ENCODE data around the gene MYH10. TPM values are rescaled to one million over a fixed set of nuclear protein-coding genes. Genes with fewer than 3 reads are reported as not detected.
A peak's percentile ranks its signal among the peaks of the same experiment; 100 is the strongest.

The MYH10 gene
- total RNA-seq, 1 donor from 2014 or later, result 378 TPM

DNA sequence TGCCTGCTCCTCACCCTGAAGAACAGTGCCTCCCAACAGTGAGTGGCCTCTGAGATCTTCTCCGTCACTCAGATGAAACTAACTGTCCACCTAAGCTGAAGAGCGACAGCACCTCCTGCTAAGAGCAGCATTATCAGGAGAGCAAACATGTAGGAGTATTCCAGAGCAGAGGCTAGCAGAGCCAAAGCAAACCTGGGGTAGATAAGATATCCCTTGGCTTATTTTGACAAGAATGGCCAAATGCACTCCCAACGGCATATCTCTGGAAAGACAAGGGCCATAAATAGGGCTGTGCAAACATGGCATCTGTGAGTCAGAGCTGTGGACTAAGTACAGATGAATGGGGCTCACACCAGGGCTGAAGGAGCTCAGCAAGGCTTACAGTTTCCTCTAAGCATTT, 98.5 kb downstream of the MYH10 start:
- Histone ChIP-seq H3K27ac (peak overlapping the region; percentile 75 to 78), H3K36me3 (peaks cover 56 to 90% of the 10 kb centered on the region in 2 donors), H3K4me1 (peaks cover 23 to 66% of the 10 kb centered on the region in 2 donors), H3K9me3 (no peaks in the 10 kb centered on the region), H3K4me3 (no peak overlapping the region), H3K27me3 (no peaks in the 10 kb centered on the region)
- no peak for DNase-seq (ENCODE audit: low spot score in 2 of 2)
- TF ChIP-seq, protein P1, sequence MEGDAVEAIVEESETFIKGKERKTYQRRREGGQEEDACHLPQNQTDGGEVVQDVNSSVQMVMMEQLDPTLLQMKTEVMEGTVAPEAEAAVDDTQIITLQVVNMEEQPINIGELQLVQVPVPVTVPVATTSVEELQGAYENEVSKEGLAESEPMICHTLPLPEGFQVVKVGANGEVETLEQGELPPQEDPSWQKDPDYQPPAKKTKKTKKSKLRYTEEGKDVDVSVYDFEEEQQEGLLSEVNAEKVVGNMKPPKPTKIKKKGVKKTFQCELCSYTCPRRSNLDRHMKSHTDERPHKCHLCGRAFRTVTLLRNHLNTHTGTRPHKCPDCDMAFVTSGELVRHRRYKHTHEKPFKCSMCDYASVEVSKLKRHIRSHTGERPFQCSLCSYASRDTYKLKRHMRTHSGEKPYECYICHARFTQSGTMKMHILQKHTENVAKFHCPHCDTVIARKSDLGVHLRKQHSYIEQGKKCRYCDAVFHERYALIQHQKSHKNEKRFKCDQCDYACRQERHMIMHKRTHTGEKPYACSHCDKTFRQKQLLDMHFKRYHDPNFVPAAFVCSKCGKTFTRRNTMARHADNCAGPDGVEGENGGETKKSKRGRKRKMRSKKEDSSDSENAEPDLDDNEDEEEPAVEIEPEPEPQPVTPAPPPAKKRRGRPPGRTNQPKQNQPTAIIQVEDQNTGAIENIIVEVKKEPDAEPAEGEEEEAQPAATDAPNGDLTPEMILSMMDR (IDR thresholded peaks at IDR 0.05), result no peak
- intact Hi-C loops (cut with DNase I), result no loop called here

GRCh38 chr17:8522577-8522976, 107.9 kb downstream of the MYH10 start:
- no peak for DNase-seq (ENCODE audit: low spot score in 2 of 2)
- Histone ChIP-seq H3K9me3 (no peaks in the 10 kb centered on the region), H3K27ac (peak overlapping the region; percentile 51 to 52), H3K4me3 (no peak overlapping the region), H3K27me3 (no peaks in the 10 kb centered on the region), H3K4me1 (peaks cover 9 to 45% of the 10 kb centered on the region in 2 donors), H3K36me3 (peaks cover 71 to 75% of the 10 kb centered on the region in 2 donors)
- intact Hi-C loops (cut with DNase I), result no loop called here
- TF ChIP-seq, protein P1 (IDR thresholded peaks at IDR 0.05), result no peak

DNA sequence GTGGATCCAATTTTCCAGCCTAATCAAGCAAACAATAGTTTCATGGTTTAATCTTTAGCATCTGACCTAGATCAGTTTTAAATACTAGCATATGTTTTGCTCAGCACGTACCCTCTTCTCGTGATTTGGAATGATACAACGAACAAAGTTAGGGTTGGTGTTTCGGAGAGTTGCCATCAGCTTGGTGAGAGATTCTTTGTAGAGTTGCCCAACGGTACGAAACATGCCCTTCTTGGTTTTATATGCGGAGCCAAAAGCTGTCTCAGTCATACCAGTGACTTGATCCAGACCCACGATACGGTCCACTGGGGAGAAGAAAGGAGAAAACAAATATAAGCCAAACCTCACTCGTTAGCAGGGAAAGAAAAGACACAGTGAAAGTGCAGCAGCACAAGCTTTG, 109.5 kb downstream of the MYH10 start:
- Histone ChIP-seq H3K4me1 (peaks cover 9 to 34% of the 10 kb centered on the region in 2 donors), H3K27ac (peak overlapping the region; percentile 51 to 62), H3K9me3 (no peaks in the 10 kb centered on the region), H3K4me3 (no peak overlapping the region), H3K36me3 (peaks cover 73 to 78% of the 10 kb centered on the region in 2 donors), H3K27me3 (no peaks in the 10 kb centered on the region)
- TF ChIP-seq, protein P1 (IDR thresholded peaks at IDR 0.05), result no peak
- intact Hi-C loops (cut with DNase I), result no loop called here
- no peak for DNase-seq (ENCODE audit: low spot score in 2 of 2)

GRCh38 chr17:8518850-8519249, 111.7 kb downstream of the MYH10 start:
- H3K27me3 ChIP-seq, result no peaks in the 10 kb centered on the region
- no peak for DNase-seq (ENCODE audit: low spot score in 2 of 2)
- peaks cover 83 to 88% of the 10 kb centered on the region in 2 donors for H3K36me3 ChIP-seq
- intact Hi-C loops (cut with DNase I), result loop anchor here (5.0 kb wide), 1 partner anchor 47 kb away; no protein-coding TSS in a partner anchor
- H3K4me1 ChIP-seq, result peaks cover 14 to 36% of the 10 kb centered on the region in 2 donors
- TF ChIP-seq, protein P1 (IDR thresholded peaks at IDR 0.05), result no peak
- H3K9me3 ChIP-seq, result no peaks in the 10 kb centered on the region
- H3K4me3 ChIP-seq, result no peak overlapping the region
- H3K27ac ChIP-seq, result peak overlapping the region; percentile 44 to 62

DNA sequence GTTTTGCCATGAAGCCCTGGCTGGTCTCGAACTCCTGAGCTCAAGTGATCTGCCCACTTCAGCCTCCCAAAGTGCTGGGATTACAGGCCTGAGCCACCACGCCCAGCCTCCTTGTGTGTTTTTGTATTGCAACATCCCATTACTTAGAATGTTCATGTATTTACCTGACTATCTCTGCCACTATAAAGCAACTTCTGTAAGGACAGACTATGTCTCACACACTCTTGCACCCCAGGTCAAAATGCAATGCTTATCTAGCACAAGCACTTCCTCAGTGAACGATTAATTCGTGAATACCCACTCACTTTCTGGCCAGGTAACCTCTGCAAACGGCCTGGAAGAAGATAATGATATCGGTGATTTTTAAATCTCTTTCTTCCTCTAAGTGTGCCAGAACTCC, 112.2 kb downstream of the MYH10 start:
- TF ChIP-seq, protein P1 (IDR thresholded peaks at IDR 0.05), result no peak
- intact Hi-C loops (cut with DNase I), result loop anchor here (5.0 kb wide), 1 partner anchor 46 kb away; no protein-coding TSS in a partner anchor
- no peak for DNase-seq (ENCODE audit: low spot score in 2 of 2)
- Histone ChIP-seq H3K27ac (peak overlapping the region; percentile 44 to 62), H3K4me1 (peaks cover 10 to 33% of the 10 kb centered on the region in 2 donors), H3K27me3 (no peaks in the 10 kb centered on the region), H3K4me3 (no peak overlapping the region), H3K36me3 (peaks cover 84 to 88% of the 10 kb centered on the region in 2 donors), H3K9me3 (no peaks in the 10 kb centered on the region)
